HepG2 (cell line): Measurements from ENCODE around the gene HSD11B1L. TPM values are rescaled to one million over a fixed set of nuclear protein-coding genes. Genes with fewer than 3 reads are reported as not detected.

Experiments
- ATF4 ChIP-seq, 2 experiments: fragments of 450-650 bp in 1 of 2; sonication (generic) in 1 of 2; formaldehyde crosslinking; IDR thresholded peaks; 2 replicates each; pipeline versions ENCODE4 v1.5.0 to v1.8.0; 2020 to 2022; ENCODE audit warnings: mild to moderate bottlenecking in 1 of 2, missing genetic modification reagents in 1 of 2
- BRF2 ChIP-seq: sonication (generic); formaldehyde crosslinking; IDR thresholded peaks from 2 replicates; pipeline ENCODE4 v1.8.1; 2022; ENCODE audit warnings: mild to moderate bottlenecking, missing genetic modification reagents
- HOMEZ ChIP-seq: IDR thresholded peaks from 2 replicates; pipeline ENCODE4 v1.6.1; 2016; ENCODE audit warnings: low read depth
- MNT ChIP-seq: fragments of 450-650 bp; IDR thresholded peaks from 2 replicates; pipeline ENCODE4 v1.6.1; 2016
- NFRKB ChIP-seq: fragments of 450-650 bp; IDR thresholded peaks from 2 replicates; pipeline ENCODE4 v1.6.1; 2017
- PAWR ChIP-seq: sonication (generic); formaldehyde crosslinking; IDR thresholded peaks from 2 replicates; pipeline ENCODE4 v1.4.0; 2020; ENCODE audit warnings: missing genetic modification reagents, mild to moderate bottlenecking, borderline replicate concordance
- PBX2 ChIP-seq: IDR thresholded peaks from 2 replicates; pipeline ENCODE4 v1.6.1; 2016; ENCODE audit warnings: control low read depth
- RAD51 ChIP-seq: fragments of 450-650 bp; IDR thresholded peaks from 2 replicates; pipeline ENCODE4 v1.6.1; 2016; ENCODE audit warnings: borderline replicate concordance
- SALL1 ChIP-seq: sonication (generic); formaldehyde crosslinking; IDR thresholded peaks from 2 replicates; pipeline ENCODE4 v1.8.0; 2022; ENCODE audit warnings: mild to moderate bottlenecking, missing genetic modification reagents
- SSRP1 ChIP-seq: IDR thresholded peaks from 2 replicates; pipeline ENCODE4 v1.6.1; 2016; ENCODE audit warnings: control low read depth
- TFDP1 ChIP-seq: IDR thresholded peaks from 2 replicates; pipeline ENCODE4 v1.6.1; 2016; ENCODE audit warnings: missing compliant biosample characterization, missing genetic modification reagents, borderline replicate concordance
- ZMYM4 ChIP-seq: sonication (generic); formaldehyde crosslinking; IDR thresholded peaks from 2 replicates; pipeline ENCODE4 v1.8.1; 2023; ENCODE audit warnings: mild to moderate bottlenecking, missing genetic modification reagents
- ZNF362 ChIP-seq: sonication (generic); formaldehyde crosslinking; IDR thresholded peaks from 2 replicates; pipeline ENCODE4 v1.4.0; 2020; ENCODE audit warnings: missing genetic modification reagents, mild to moderate bottlenecking, borderline replicate concordance
- ZNF468 ChIP-seq: sonication (generic); formaldehyde crosslinking; IDR thresholded peaks from 2 replicates; pipeline ENCODE4 v1.8.0; 2022; ENCODE audit warnings: mild to moderate bottlenecking, moderate library complexity, missing genetic modification reagents
- ZNF788 ChIP-seq: sonication (generic); formaldehyde crosslinking; IDR thresholded peaks from 2 replicates; pipeline ENCODE4 v1.5.0; 2020; ENCODE audit warnings: mild to moderate bottlenecking, missing genetic modification reagents, borderline replicate concordance
- ZNF800 ChIP-seq: sonication (generic); formaldehyde crosslinking; IDR thresholded peaks from 2 replicates; pipeline ENCODE4 v1.4.0; 2020; ENCODE audit warnings: missing genetic modification reagents
- polyA plus RNA-seq, 8 experiments: library from polyadenylated mRNA; depleted of rRNA in 3 of 8; stranded (reverse) in 7 of 8; unstranded in 1 of 8; fragments of >200 nt; fragmentation: Illumina TruSeq in 4 of 8; extraction: Trizol in 4 of 8; gene quantifications; 2 replicates each; pipeline versions ENCODE4 v1.2.1 to v1.2.3, GENCODE V29; 2011 to 2016; ENCODE audit warnings: low read depth in 4 of 8, missing spikeins in 1 of 8, mixed read lengths in 1 of 8; ENCODE audit not compliant: insufficient read depth in 1 of 8
- total RNA-seq, 5 experiments: library from RNA; depleted of rRNA; stranded (reverse); fragments of >200 nt; fragmentation: Illumina TruSeq; extraction: Trizol; gene quantifications; 2 replicates each; pipeline ENCODE4 v1.2.3, GENCODE V29; 2016; ENCODE audit warnings: low read depth in 1 of 5

Gene HSD11B1L
- total and polyA plus RNA-seq, 2 of the 13 experiments (the other 11 are each of a cell fraction or from before 2014, with no cell fraction given), result 2.8 to 3.9 TPM

- TF ChIP-seq ATF4 (CRISPR knock-in tag; IDR thresholded peaks at IDR 0.05) (peak in 1 of 2 experiments; percentile 96; a peak in 2 of 4 replicates), PAWR (no peak), TFDP1 (CRISPR knock-in tag) (no peak), ZNF362 (CRISPR knock-in tag) (peak; percentile 52; the same call in 1 of the 2 replicates), BRF2 (CRISPR knock-in tag) (no peak), PBX2 (CRISPR knock-in tag) (no peak), ZNF788 (CRISPR knock-in tag) (no peak), ZNF468 (CRISPR knock-in tag) (no peak), NFRKB (no peak), ZMYM4 (CRISPR knock-in tag) (no peak), SALL1 (CRISPR knock-in tag) (no peak), ZNF800 (no peak), SSRP1 (CRISPR knock-in tag) (no peak), MNT (no peak), RAD51 (no peak), HOMEZ (no peak)
These were observed 37.9 kb downstream of the HSD11B1L start (continued) for GRCh38 chr19:5718579-5719273.
